ENCODE data around the gene TRUB2. TPM values are rescaled to one million over a fixed set of nuclear protein-coding genes. Genes with fewer than 3 reads are reported as not detected.

Gene TRUB2
- polyA plus RNA-seq, 1 experiment = 25.9 TPM

DNA sequence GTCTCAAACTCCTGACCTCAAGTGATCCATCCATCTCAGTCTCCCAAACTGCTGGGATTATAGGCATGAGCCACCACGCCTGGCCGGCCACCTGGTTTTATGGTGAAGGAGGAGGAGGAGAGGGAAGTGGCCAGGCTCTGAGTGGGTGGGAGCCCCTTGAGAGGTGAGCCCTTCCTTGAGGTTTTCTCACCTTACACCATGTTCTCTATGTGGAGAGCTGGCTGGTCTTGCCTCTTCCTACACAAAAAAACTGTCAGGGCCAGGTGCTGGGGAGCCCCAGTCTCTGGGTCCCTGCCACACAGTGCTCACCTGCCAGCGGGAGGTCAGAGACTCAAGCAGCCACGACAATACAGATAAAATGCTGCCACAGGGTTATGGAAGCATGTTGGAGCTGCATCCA, 28.1 kb downstream of the TRUB2 start:
- no peak for TF ChIP-seq CTCF (IDR thresholded peaks at IDR 0.05; ENCODE audit: insufficient read depth, low read depth, low read length)
- H3K4me3 ChIP-seq (ENCODE audit: low read depth, low read length) = no peak overlapping the region
- no peaks in the 10 kb centered on the region for H3K27me3 ChIP-seq (ENCODE audit: control insufficient read depth, insufficient read depth, low read length)
- DNase-seq (ENCODE audit: low read depth) = no peak
- no peaks in the 10 kb centered on the region for H3K36me3 ChIP-seq (ENCODE audit: control insufficient read depth, insufficient read depth, low read length)
- POLR2A ChIA-PET = no interaction called here
- CTCF ChIA-PET = interaction anchor here (1.6 to 7.0 kb wide), 5 partner anchors 13 to 116 kb away, joined by 3 to 50 read pairs (median 23); no protein-coding TSS in a partner anchor

- Histone ChIP-seq H3K4me3 (ENCODE audit: low read depth, low read length) (no peak overlapping the region), H3K36me3 (ENCODE audit: control insufficient read depth, insufficient read depth, low read length) (peaks cover 2% of the 10 kb centered on the region), H3K27me3 (ENCODE audit: control insufficient read depth, insufficient read depth, low read length) (no peaks in the 10 kb centered on the region)
- DNase-seq (ENCODE audit: low read depth) = no peak
- CTCF ChIA-PET = interaction anchor here (0.9 to 5.5 kb wide), 5 partner anchors 14 to 127 kb away, joined by 3 to 50 read pairs (median 10); partner anchors contain the start of genes CERCAM and CIZ1
- no peak for TF ChIP-seq CTCF (IDR thresholded peaks at IDR 0.05; ENCODE audit: insufficient read depth, low read depth, low read length)
- POLR2A ChIA-PET = interaction anchor here (0.7 kb wide), 1 partner anchor 32 kb away, joined by 6 read pairs; no protein-coding TSS in a partner anchor
These were observed 29.2 kb downstream of the TRUB2 start for GRCh38 chr9:128293091-128293490.

DNA sequence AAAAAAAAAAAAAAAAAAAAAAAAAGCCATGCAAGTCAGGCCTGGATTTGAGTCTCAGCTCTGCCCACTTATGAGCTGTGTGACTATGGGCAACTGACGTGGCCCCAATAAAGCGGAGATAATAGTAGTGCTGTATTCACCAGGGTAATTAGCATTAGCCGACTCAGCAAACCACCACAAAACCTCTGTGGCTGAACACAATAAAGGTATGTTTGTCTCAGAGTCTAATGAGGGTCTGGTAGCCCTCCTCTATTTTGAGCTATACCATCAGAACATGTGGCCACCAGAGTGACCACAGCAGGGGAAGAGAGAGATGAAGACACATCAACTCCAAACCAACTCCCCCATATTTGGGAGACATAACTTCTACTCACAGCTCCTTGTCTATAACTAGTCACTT, 30.2 kb downstream of the TRUB2 start:
- Histone ChIP-seq H3K4me3 (ENCODE audit: low read depth, low read length) (no peak overlapping the region), H3K36me3 (ENCODE audit: control insufficient read depth, insufficient read depth, low read length) (peaks cover 2% of the 10 kb centered on the region), H3K27me3 (ENCODE audit: control insufficient read depth, insufficient read depth, low read length) (no peaks in the 10 kb centered on the region)
- ChIA-PET POLR2A (no interaction called here), CTCF (interaction anchor here (0.6 to 2.7 kb wide), 5 partner anchors 49 to 133 kb away, joined by 3 to 10 read pairs (median 4); partner anchors contain the start of genes CERCAM and CIZ1)
- no peak for DNase-seq (ENCODE audit: low read depth)
- no peak for TF ChIP-seq CTCF (IDR thresholded peaks at IDR 0.05; ENCODE audit: insufficient read depth, low read depth, low read length)

- POLR2A ChIA-PET = no interaction called here
- Histone ChIP-seq H3K4me3 (ENCODE audit: low read depth, low read length) (no peak overlapping the region), H3K27me3 (ENCODE audit: control insufficient read depth, insufficient read depth, low read length) (no peaks in the 10 kb centered on the region), H3K36me3 (ENCODE audit: control insufficient read depth, insufficient read depth, low read length) (peaks cover 9% of the 10 kb centered on the region)
- CTCF ChIA-PET = interaction anchor here (0.7 to 1.0 kb wide), 2 partner anchors 8 to 41 kb away, joined by 3 read pairs; no protein-coding TSS in a partner anchor
- DNase-seq (ENCODE audit: low read depth) = no peak
- no peak for TF ChIP-seq CTCF (IDR thresholded peaks at IDR 0.05; ENCODE audit: insufficient read depth, low read depth, low read length)
These were observed 33.8 kb downstream of the TRUB2 start for GRCh38 chr9:128288273-128289004.

- H3K27me3 ChIP-seq (ENCODE audit: control insufficient read depth, insufficient read depth, low read length) = no peaks in the 10 kb centered on the region
- H3K36me3 ChIP-seq (ENCODE audit: control insufficient read depth, insufficient read depth, low read length) = peaks cover 9% of the 10 kb centered on the region
- DNase-seq (ENCODE audit: low read depth) = no peak
- no peak overlapping the region for H3K4me3 ChIP-seq (ENCODE audit: low read depth, low read length)
- POLR2A ChIA-PET = interaction anchor here (1.0 kb wide), 1 partner anchor 9 kb away, joined by 3 read pairs; no protein-coding TSS in a partner anchor
- no peak for TF ChIP-seq CTCF (IDR thresholded peaks at IDR 0.05; ENCODE audit: insufficient read depth, low read depth, low read length)
- CTCF ChIA-PET = interaction anchor here (1.2 to 5.5 kb wide), 2 partner anchors 9 to 55 kb away, joined by 3 to 17 read pairs; no protein-coding TSS in a partner anchor
These were observed 35.8 kb downstream of the TRUB2 start for GRCh38 chr9:128286440-128286839.

Measured in BJ (cell line).